ENCODE results near the gene TMEM214. TPM values are rescaled to one million over a fixed set of nuclear protein-coding genes. Genes with fewer than 3 reads are reported as not detected.

Gene TMEM214
- total RNA-seq, 2 donors from 2014 or later = 42.4 to 47.3 TPM

DNA sequence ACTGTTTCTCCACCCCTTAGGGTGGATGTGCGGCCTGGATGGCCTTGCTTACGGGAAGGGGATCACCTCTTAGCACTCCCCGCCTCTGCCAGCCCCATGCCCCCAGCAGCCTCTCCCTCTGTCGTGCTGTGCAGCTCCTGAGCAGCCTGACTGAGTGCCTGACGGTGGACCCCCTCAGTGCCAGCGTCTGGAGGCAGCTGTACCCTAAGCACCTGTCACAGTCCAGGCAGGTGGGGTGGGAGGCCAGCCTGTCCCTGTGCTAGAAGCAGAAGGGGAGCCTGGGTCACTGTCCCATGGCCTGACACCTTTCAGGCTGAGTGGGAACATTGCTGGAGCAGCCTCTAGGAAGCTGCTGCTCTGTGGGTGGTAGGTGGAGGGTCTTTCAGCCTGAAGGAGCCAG is 5.2 kb downstream of the TMEM214 start:
- DNase-seq (no peak), ATAC-seq (no peak)
- no peaks in the 10 kb centered on the region for H3K9me3 ChIP-seq (ENCODE audit: control insufficient read depth, low read length, poor library complexity, severe bottlenecking)
- no peak overlapping the region for H3K4me3 Mint-ChIP-seq
- H3K27me3 Mint-ChIP-seq = no peaks in the 10 kb centered on the region
- peaks cover 25% of the 10 kb centered on the region for H3K4me1 Mint-ChIP-seq
- peaks cover 6% of the 10 kb centered on the region for H3K36me3 Mint-ChIP-seq (ENCODE audit: low read depth)
- H3K27ac Mint-ChIP-seq = no peak overlapping the region

DNA sequence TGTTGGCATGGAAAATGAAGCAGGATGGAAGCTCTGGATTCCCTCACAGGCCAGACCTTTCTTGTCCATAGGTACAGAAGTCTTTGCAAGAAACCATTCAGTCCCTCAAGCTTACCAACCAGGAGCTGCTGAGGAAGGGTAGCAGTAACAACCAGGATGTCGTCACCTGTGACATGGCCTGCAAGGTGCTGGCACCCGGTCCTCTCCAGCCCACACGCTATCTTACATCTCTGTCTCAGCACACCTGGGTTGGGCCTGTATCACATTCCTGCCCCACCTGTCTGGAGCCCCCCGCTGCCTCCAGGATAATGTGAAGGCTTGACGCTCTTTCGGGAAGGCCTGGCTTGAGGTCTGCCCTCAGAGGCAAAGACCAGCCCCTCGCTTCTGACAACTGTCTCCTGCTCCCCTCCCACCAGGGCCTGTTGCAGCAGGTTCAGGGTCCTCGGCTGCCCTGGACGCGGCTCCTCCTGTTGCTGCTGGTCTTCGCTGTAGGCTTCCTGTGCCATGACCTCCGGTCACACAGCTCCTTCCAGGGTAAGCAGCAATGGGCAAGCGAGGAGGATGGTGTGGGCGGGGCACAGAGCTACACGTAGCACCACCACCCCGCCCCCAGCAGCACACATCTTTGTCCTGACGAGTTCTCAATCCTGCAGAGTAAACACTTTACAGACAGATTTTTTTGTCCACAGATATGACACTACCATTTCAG is 6.0 kb downstream of the TMEM214 start:
- Mint-ChIP-seq H3K27me3 (no peaks in the 10 kb centered on the region), H3K4me1 (peaks cover 20% of the 10 kb centered on the region), H3K27ac (no peak overlapping the region), H3K36me3 (ENCODE audit: low read depth) (peaks cover 6% of the 10 kb centered on the region), H3K4me3 (no peak overlapping the region)
- H3K9me3 ChIP-seq (ENCODE audit: control insufficient read depth, low read length, poor library complexity, severe bottlenecking) = no peaks in the 10 kb centered on the region
- DNase-seq (no peak), ATAC-seq (no peak)

- Mint-ChIP-seq H3K27me3 (no peaks in the 10 kb centered on the region), H3K36me3 (ENCODE audit: low read depth) (peaks cover 6% of the 10 kb centered on the region), H3K4me3 (no peak overlapping the region), H3K27ac (no peak overlapping the region), H3K4me1 (peaks cover 15% of the 10 kb centered on the region)
- ATAC-seq = no peak
- H3K9me3 ChIP-seq (ENCODE audit: control insufficient read depth, low read length, poor library complexity, severe bottlenecking) = no peaks in the 10 kb centered on the region
- DNase-seq = no peak
Measured at GRCh38 chr2:27039426-27039825, 6.7 kb downstream of the TMEM214 start.

GRCh38 chr2:27039871-27040270 is 7.1 kb downstream of the TMEM214 start:
- Mint-ChIP-seq H3K27ac (no peak overlapping the region), H3K4me1 (peaks cover 15% of the 10 kb centered on the region), H3K36me3 (ENCODE audit: low read depth) (peaks cover 6% of the 10 kb centered on the region)

GRCh38 chr2:27040282-27040681 is 7.5 kb downstream of the TMEM214 start:
- ATAC-seq (no peak), DNase-seq (no peak)
- H3K27me3 Mint-ChIP-seq = no peaks in the 10 kb centered on the region
- no peaks in the 10 kb centered on the region for H3K9me3 ChIP-seq (ENCODE audit: control insufficient read depth, low read length, poor library complexity, severe bottlenecking)
- H3K4me3 Mint-ChIP-seq = no peak overlapping the region
- H3K27ac Mint-ChIP-seq = no peak overlapping the region
- peaks cover 10% of the 10 kb centered on the region for H3K4me1 Mint-ChIP-seq
- H3K36me3 Mint-ChIP-seq (ENCODE audit: low read depth) = peaks cover 6% of the 10 kb centered on the region

More at GRCh38 chr2:27039871-27040270, 7.1 kb downstream of the TMEM214 start:
- no peak overlapping the region for H3K4me3 Mint-ChIP-seq
- ATAC-seq (no peak), DNase-seq (no peak)
- H3K27me3 Mint-ChIP-seq = no peaks in the 10 kb centered on the region
- no peaks in the 10 kb centered on the region for H3K9me3 ChIP-seq (ENCODE audit: control insufficient read depth, low read length, poor library complexity, severe bottlenecking)

- DNase-seq (no peak), ATAC-seq (no peak)
- no peaks in the 10 kb centered on the region for H3K9me3 ChIP-seq (ENCODE audit: control insufficient read depth, low read length, poor library complexity, severe bottlenecking)
- peak overlapping the region; percentile 68 for H3K27ac Mint-ChIP-seq
- no peak overlapping the region for H3K4me3 Mint-ChIP-seq
- peaks cover 6% of the 10 kb centered on the region for H3K36me3 Mint-ChIP-seq (ENCODE audit: low read depth)
- H3K27me3 Mint-ChIP-seq = no peaks in the 10 kb centered on the region
- H3K4me1 Mint-ChIP-seq = peaks cover 5% of the 10 kb centered on the region
Measured at GRCh38 chr2:27041752-27042151, 9.0 kb downstream of the TMEM214 start.

GRCh38 chr2:27042159-27042661 is 9.4 kb downstream of the TMEM214 start:
- Mint-ChIP-seq H3K27me3 (no peaks in the 10 kb centered on the region), H3K27ac (peak overlapping the region; percentile 68)
- peak; percentile 78 for ATAC-seq

GRCh38 chr2:27042985-27043634 is 10.3 kb downstream of the TMEM214 start:
- no peak for DNase-seq
- Mint-ChIP-seq H3K4me1 (peaks cover 8% of the 10 kb centered on the region), H3K27ac (no peak overlapping the region), H3K4me3 (no peak overlapping the region), H3K36me3 (ENCODE audit: low read depth) (peaks cover 6% of the 10 kb centered on the region), H3K27me3 (no peaks in the 10 kb centered on the region)
- no peaks in the 10 kb centered on the region for H3K9me3 ChIP-seq (ENCODE audit: control insufficient read depth, low read length, poor library complexity, severe bottlenecking)
- ATAC-seq = no peak

More at GRCh38 chr2:27042159-27042661, 9.4 kb downstream of the TMEM214 start:
- H3K9me3 ChIP-seq (ENCODE audit: control insufficient read depth, low read length, poor library complexity, severe bottlenecking) = no peaks in the 10 kb centered on the region
- no peak for DNase-seq
- no peak overlapping the region for H3K4me3 Mint-ChIP-seq
- H3K4me1 Mint-ChIP-seq = peaks cover 5% of the 10 kb centered on the region
- peaks cover 6% of the 10 kb centered on the region for H3K36me3 Mint-ChIP-seq (ENCODE audit: low read depth)

- H3K36me3 Mint-ChIP-seq (ENCODE audit: low read depth) = peaks cover 3% of the 10 kb centered on the region
- peaks cover 5% of the 10 kb centered on the region for H3K27me3 Mint-ChIP-seq
- H3K4me3 Mint-ChIP-seq = peak overlapping the region; percentile 86
- H3K4me1 Mint-ChIP-seq = peaks cover 29% of the 10 kb centered on the region
- DNase-seq (peak; percentile 41 to 59 (median 52)), ATAC-seq (peak; percentile 31)
- H3K27ac Mint-ChIP-seq = peak overlapping the region; percentile 98
- no peaks in the 10 kb centered on the region for H3K9me3 ChIP-seq (ENCODE audit: control insufficient read depth, low read length, poor library complexity, severe bottlenecking)
Measured at GRCh38 chr2:27049422-27050280, 16.9 kb downstream of the TMEM214 start.

DNA sequence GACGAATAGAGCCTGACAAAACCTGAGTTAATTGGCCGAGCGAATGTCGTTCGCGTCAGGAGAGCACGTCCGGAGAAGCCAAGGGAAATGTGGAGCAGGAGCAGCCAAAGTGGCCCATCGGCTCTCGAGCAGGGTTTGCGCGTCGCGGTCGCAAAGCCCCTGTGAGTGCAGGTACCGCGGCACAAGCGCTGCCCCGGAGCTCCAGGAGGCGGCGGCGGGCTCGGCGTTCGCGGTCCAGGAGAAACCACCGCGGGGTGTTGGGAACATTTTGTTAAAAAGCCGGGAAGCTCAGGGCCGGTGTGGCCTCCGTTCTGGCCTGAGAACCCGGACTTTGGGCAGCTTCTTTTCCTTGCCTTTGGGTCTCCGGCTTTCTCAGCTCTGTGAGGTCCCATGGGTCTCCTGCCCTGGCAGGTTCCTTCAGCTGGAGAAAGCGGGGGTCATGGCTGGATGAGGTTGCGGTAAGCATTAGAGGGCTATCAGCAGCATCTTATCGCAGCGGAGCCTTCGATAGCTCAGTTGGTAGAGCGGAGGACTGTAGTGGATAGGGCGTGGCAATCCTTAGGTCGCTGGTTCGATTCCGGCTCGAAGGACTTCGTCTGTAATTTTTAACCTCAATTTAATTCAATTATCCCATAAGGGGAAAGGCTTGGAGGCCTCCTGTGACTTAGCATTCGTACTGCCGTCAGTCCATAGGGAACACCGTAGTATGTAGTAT is 17.7 kb downstream of the TMEM214 start:
- ATAC-seq (peak; percentile 67), DNase-seq (peak; percentile 66 to 89 (median 84))
- Mint-ChIP-seq H3K4me3 (peak overlapping the region; percentile 86), H3K36me3 (ENCODE audit: low read depth) (peaks cover 3% of the 10 kb centered on the region), H3K4me1 (peaks cover 32% of the 10 kb centered on the region), H3K27me3 (peaks cover 5% of the 10 kb centered on the region), H3K27ac (peak overlapping the region; percentile 98)
- no peaks in the 10 kb centered on the region for H3K9me3 ChIP-seq (ENCODE audit: control insufficient read depth, low read length, poor library complexity, severe bottlenecking)

GRCh38 chr2:27050996-27051901 is 18.5 kb downstream of the TMEM214 start, which contains the start of gene AGBL5:
Gene AGBL5, plus strand, starts transcription at chr2:27051668. Its CDS starts 1,291 bp downstream, at chr2:27052959.
- H3K9me3 ChIP-seq (ENCODE audit: control insufficient read depth, low read length, poor library complexity, severe bottlenecking) = no peaks in the 10 kb centered on the region
- H3K36me3 Mint-ChIP-seq (ENCODE audit: low read depth) = peaks cover 3% of the 10 kb centered on the region
- peaks cover 32% of the 10 kb centered on the region for H3K4me1 Mint-ChIP-seq
- DNase-seq (peak; percentile 86 to 96 (median 93)), ATAC-seq (peak; percentile 79)
- H3K27ac Mint-ChIP-seq = peak within 1 kb of the TSS; percentile 98
- peaks cover 5% of the 10 kb centered on the region for H3K27me3 Mint-ChIP-seq
- H3K4me3 Mint-ChIP-seq = peak within 1 kb of the TSS; percentile 86
